H9 (cell line): ENCODE measurements around the gene SCLY. TPM values are rescaled to one million over a fixed set of nuclear protein-coding genes. Genes with fewer than 3 reads are reported as not detected.

Experiments
- DNase-seq: peaks from one replicate; pipeline ENCODE4 v3.0.0-alpha.2; 2017
- H2AFZ ChIP-seq: one replicate; pipeline ENCODE4 v1.6.1; 2013; ENCODE audit warnings: mild to moderate bottlenecking, low read length, control low read depth, moderate library complexity
- H2AK5ac ChIP-seq: 2 replicates; pipeline ENCODE4 v1.6.1; 2013; ENCODE audit warnings: low read length, control low read depth, mixed read lengths; ENCODE audit not compliant: insufficient read length
- H2BK120ac ChIP-seq: one replicate; pipeline ENCODE4 v1.6.1; 2013; ENCODE audit warnings: low read depth, mild to moderate bottlenecking, low read length, control low read depth, inconsistent platforms; ENCODE audit not compliant: poor library complexity, severe bottlenecking
- H2BK12ac ChIP-seq: 2 replicates; pipeline ENCODE4 v1.6.1; 2013; ENCODE audit warnings: low read length, control low read depth, mixed read lengths, low read depth; ENCODE audit not compliant: insufficient read length
- H2BK15ac ChIP-seq: 2 replicates; pipeline ENCODE4 v1.6.1; 2013; ENCODE audit warnings: low read depth, low read length, control low read depth
- H2BK20ac ChIP-seq: one replicate; pipeline ENCODE4 v1.6.1; 2013; ENCODE audit warnings: low read depth, mild to moderate bottlenecking, low read length, control low read depth, inconsistent platforms; ENCODE audit not compliant: poor library complexity, severe bottlenecking
- H2BK5ac ChIP-seq: 2 replicates; pipeline ENCODE4 v1.6.1; 2013; ENCODE audit warnings: low read length, control low read depth, mixed read lengths; ENCODE audit not compliant: insufficient read length
- H3K14ac ChIP-seq: 2 replicates; pipeline ENCODE4 v1.6.1; 2013; ENCODE audit warnings: low read length, control low read depth; ENCODE audit not compliant: insufficient read depth
- H3K18ac ChIP-seq: 2 replicates; pipeline ENCODE4 v1.6.1; 2013; ENCODE audit warnings: low read depth, mild to moderate bottlenecking, mixed read lengths, low read length, control low read depth; ENCODE audit not compliant: insufficient read length
- H3K23ac ChIP-seq: 2 replicates; pipeline ENCODE4 v1.6.1; 2013; ENCODE audit warnings: low read length, control low read depth, mixed read lengths, low read depth; ENCODE audit not compliant: insufficient read length
- H3K23me2 ChIP-seq: 2 replicates; pipeline ENCODE4 v1.6.1; 2013; ENCODE audit warnings: low read depth, mild to moderate bottlenecking, mixed read lengths, low read length, control low read depth; ENCODE audit not compliant: insufficient read length, poor library complexity, severe bottlenecking
- H3K27ac ChIP-seq: 2 replicates; pipeline ENCODE4 v1.5.1; 2013; ENCODE audit warnings: low read length, control low read depth, mixed read lengths, low read depth; ENCODE audit not compliant: insufficient read length
- H3K27me3 ChIP-seq: 2 replicates; pipeline ENCODE4 v1.6.1; 2013; ENCODE audit warnings: low read length, control low read depth, inconsistent platforms; ENCODE audit not compliant: insufficient read depth
- H3K4ac ChIP-seq: 2 replicates; pipeline ENCODE4 v1.6.1; 2013; ENCODE audit warnings: low read depth, mild to moderate bottlenecking, control low read depth, inconsistent platforms, low read length, moderate library complexity
- H3K4me1 ChIP-seq: 2 replicates; pipeline ENCODE4 v1.6.1; 2013; ENCODE audit warnings: low read length, control low read depth, inconsistent platforms; ENCODE audit not compliant: insufficient read depth
- H3K4me2 ChIP-seq: 2 replicates; pipeline ENCODE4 v1.6.1; 2013; ENCODE audit warnings: low read length, control low read depth, mixed read lengths; ENCODE audit not compliant: insufficient read length, insufficient read depth
- H3K56ac ChIP-seq: 2 replicates; pipeline ENCODE4 v1.6.1; 2013; ENCODE audit warnings: low read depth, mild to moderate bottlenecking, mixed read lengths, low read length, control low read depth; ENCODE audit not compliant: insufficient read length
- H3K79me1 ChIP-seq: 2 replicates; pipeline ENCODE4 v1.6.1; 2013; ENCODE audit warnings: low read depth, mild to moderate bottlenecking, moderate library complexity, low read length, control low read depth, inconsistent platforms; ENCODE audit not compliant: insufficient read depth, poor library complexity, severe bottlenecking
- H3K79me2 ChIP-seq: 2 replicates; pipeline ENCODE4 v1.6.1; 2013; ENCODE audit warnings: low read length, control low read depth, inconsistent platforms; ENCODE audit not compliant: insufficient read depth
- H3K9ac ChIP-seq: 2 replicates; pipeline ENCODE4 v1.6.1; 2013; ENCODE audit warnings: low read length, control low read depth, mixed read lengths; ENCODE audit not compliant: insufficient read length; ENCODE audit errors: extremely low read depth
- H3K9me3 ChIP-seq: one replicate; pipeline ENCODE4 v1.6.1; 2013; ENCODE audit warnings: low read depth, low read length, inconsistent platforms; ENCODE audit not compliant: control insufficient read depth
- H3T11ph ChIP-seq: one replicate; pipeline ENCODE4 v1.6.1; 2013; ENCODE audit warnings: mild to moderate bottlenecking, low read length, control low read depth, inconsistent platforms
- H4K20me1 ChIP-seq: one replicate; pipeline ENCODE4 v1.6.1; 2013; ENCODE audit not compliant: control insufficient read depth, insufficient read length, insufficient read depth
- H4K5ac ChIP-seq: 2 replicates; pipeline ENCODE4 v1.6.1; 2013; ENCODE audit warnings: low read depth, mild to moderate bottlenecking, mixed read lengths, low read length, control low read depth; ENCODE audit not compliant: insufficient read length
- H4K8ac ChIP-seq: replicated peaks from 2 replicates; pipeline ENCODE4 v1.6.1; 2013; ENCODE audit warnings: low read length, control low read depth, mixed read lengths, low read depth; ENCODE audit not compliant: insufficient read length
- H4K91ac ChIP-seq: 2 replicates; pipeline ENCODE4 v1.6.1; 2013; ENCODE audit warnings: low read depth, mild to moderate bottlenecking, moderate library complexity, mixed read lengths, low read length, control low read depth; ENCODE audit not compliant: insufficient read length
- H3K27ac Mint-ChIP-seq, 3 experiments: 2 replicates in 2 of 3; 3 replicates in 1 of 3; pipeline ENCODE4 v1.8.0; 2020 to 2021; ENCODE audit warnings: mixed read lengths in 3 of 3, mild to moderate bottlenecking in 1 of 3, moderate library complexity in 1 of 3
- H3K27me3 Mint-ChIP-seq: 2 replicates; pipeline ENCODE4 v1.8.0; 2021; ENCODE audit warnings: low read depth, mild to moderate bottlenecking, moderate library complexity, mixed read lengths
- H3K36me3 Mint-ChIP-seq, 3 experiments: 2 replicates in 2 of 3; 3 replicates in 1 of 3; pipeline ENCODE4 v1.8.0; 2020 to 2021; ENCODE audit warnings: low read depth in 3 of 3, mixed read lengths in 3 of 3; ENCODE audit not compliant: insufficient read depth in 1 of 3
- H3K4me1 Mint-ChIP-seq, 2 experiments: 2 replicates each; pipeline ENCODE4 v1.8.0; 2020; ENCODE audit warnings: mixed read lengths in 2 of 2
- H3K4me3 Mint-ChIP-seq, 2 experiments: 2 replicates in 1 of 2; 3 replicates in 1 of 2; pipeline ENCODE4 v1.8.0; 2020 to 2021; ENCODE audit warnings: mild to moderate bottlenecking in 2 of 2, mixed read lengths in 2 of 2, moderate library complexity in 1 of 2
- H3K9me3 Mint-ChIP-seq, 2 experiments: 2 replicates in 1 of 2; 3 replicates in 1 of 2; pipeline ENCODE4 v1.8.0; 2020; ENCODE audit warnings: mild to moderate bottlenecking in 2 of 2, mixed read lengths in 2 of 2, moderate library complexity in 1 of 2
- WGBS: extraction: QIAGEN DNeasy Blood & Tissue Kit; methylation state at CpG from one replicate; pipeline ENCODE4 v1.1.7; 2013; ENCODE audit warnings: missing lambda C conversion rate, low lambda C conversion rate, mixed read lengths; ENCODE audit not compliant: insufficient read length; ENCODE audit errors: extremely low coverage; 5-methylcytosine and 5-hydroxymethylcytosine counted together
- total RNA-seq: library from RNA; stranded (reverse); gene quantifications from 2 replicates; pipeline ENCODE4 v1.2.1, GENCODE V29; 2021
- TF ChIP-seq, protein P1 (sequence below): fragments of 200-600 bp; sonication (generic); conservative IDR thresholded peaks from 3 replicates; pipeline ENCODE4 v1.8.0; 2021; ENCODE audit warnings: antibody characterized with exemption, mild to moderate bottlenecking

SCLY gene
- total RNA-seq, 1 experiment from 2014 or later, result 55.3 TPM

DNA sequence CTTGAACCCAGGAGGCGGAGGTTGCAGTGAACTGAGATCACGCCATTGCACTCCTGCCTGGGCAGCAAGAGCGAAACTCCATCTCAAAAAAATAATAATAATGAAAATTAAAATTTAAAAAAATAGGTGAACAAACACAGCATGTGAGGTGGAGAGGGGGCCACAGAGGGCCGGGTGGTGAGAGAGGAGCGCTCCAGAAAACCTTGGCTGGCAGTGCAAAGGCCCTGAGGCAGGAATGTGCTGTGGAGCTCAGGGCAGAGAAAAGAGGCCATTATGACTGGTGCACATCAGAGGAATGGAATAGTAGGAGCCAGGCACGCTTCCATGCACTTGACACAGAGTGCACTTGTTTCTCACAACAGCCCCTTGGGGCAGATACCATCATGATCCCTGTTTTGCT is 21.6 kb upstream of the SCLY start:
- no peaks in the 10 kb centered on the region for H4K20me1 ChIP-seq
- no peak overlapping the region for H3K27ac ChIP-seq
- H2AFZ ChIP-seq, result no peak overlapping the region
- Mint-ChIP-seq H3K36me3 (peaks cover 19 to 69% (median 30%) of the 10 kb centered on the region in 3 experiments; a peak in 6 of 7 replicates), H3K27ac (no peak overlapping the region), H3K9me3 (no peaks in the 10 kb centered on the region), H3K4me3 (no peak overlapping the region), H3K27me3 (no peaks in the 10 kb centered on the region), H3K4me1 (no peaks in the 10 kb centered on the region)
- H2BK120ac ChIP-seq, result no peak overlapping the region
- H4K5ac ChIP-seq, result no peak overlapping the region
- no peak overlapping the region for H3K18ac ChIP-seq
- no peak overlapping the region for H4K8ac ChIP-seq
- no peak overlapping the region for H3K56ac ChIP-seq
- TF ChIP-seq, protein P1, sequence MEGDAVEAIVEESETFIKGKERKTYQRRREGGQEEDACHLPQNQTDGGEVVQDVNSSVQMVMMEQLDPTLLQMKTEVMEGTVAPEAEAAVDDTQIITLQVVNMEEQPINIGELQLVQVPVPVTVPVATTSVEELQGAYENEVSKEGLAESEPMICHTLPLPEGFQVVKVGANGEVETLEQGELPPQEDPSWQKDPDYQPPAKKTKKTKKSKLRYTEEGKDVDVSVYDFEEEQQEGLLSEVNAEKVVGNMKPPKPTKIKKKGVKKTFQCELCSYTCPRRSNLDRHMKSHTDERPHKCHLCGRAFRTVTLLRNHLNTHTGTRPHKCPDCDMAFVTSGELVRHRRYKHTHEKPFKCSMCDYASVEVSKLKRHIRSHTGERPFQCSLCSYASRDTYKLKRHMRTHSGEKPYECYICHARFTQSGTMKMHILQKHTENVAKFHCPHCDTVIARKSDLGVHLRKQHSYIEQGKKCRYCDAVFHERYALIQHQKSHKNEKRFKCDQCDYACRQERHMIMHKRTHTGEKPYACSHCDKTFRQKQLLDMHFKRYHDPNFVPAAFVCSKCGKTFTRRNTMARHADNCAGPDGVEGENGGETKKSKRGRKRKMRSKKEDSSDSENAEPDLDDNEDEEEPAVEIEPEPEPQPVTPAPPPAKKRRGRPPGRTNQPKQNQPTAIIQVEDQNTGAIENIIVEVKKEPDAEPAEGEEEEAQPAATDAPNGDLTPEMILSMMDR, result no peak
- H3K9ac ChIP-seq, result no peak overlapping the region
- no peaks in the 10 kb centered on the region for H3K23me2 ChIP-seq
- no peaks in the 10 kb centered on the region for H3K27me3 ChIP-seq
- H3K23ac ChIP-seq, result no peak overlapping the region
- H2BK5ac ChIP-seq, result no peak overlapping the region
- H2BK20ac ChIP-seq, result no peak overlapping the region
- no peak overlapping the region for H3K14ac ChIP-seq
- no peak overlapping the region for H3T11ph ChIP-seq
- no peaks in the 10 kb centered on the region for H3K4me1 ChIP-seq
- no peaks in the 10 kb centered on the region for H3K9me3 ChIP-seq
- H3K4ac ChIP-seq, result no peak overlapping the region
- no peaks in the 10 kb centered on the region for H3K79me1 ChIP-seq
- H4K91ac ChIP-seq, result no peak overlapping the region
- H2BK12ac ChIP-seq, result no peak overlapping the region
- H3K4me2 ChIP-seq, result no peak overlapping the region
- H2AK5ac ChIP-seq, result no peak overlapping the region
- WGBS, result no CpG with 5 or more reads among the region's 6 CpGs
- no peak for DNase-seq
- H3K79me2 ChIP-seq, result no peaks in the 10 kb centered on the region
- H2BK15ac ChIP-seq, result no peak overlapping the region
